H9 (cell line): Measurements from ENCODE around the gene SLC22A17. TPM values are rescaled to one million over a fixed set of nuclear protein-coding genes. Genes with fewer than 3 reads are reported as not detected.

Experiments used
- DNase-seq: peaks from one replicate; pipeline ENCODE4 v3.0.0-alpha.2; 2017
- H2AFZ ChIP-seq: one replicate; pipeline ENCODE4 v1.6.1; 2013; ENCODE audit warnings: mild to moderate bottlenecking, low read length, control low read depth, moderate library complexity
- H2AK5ac ChIP-seq: 2 replicates; pipeline ENCODE4 v1.6.1; 2013; ENCODE audit warnings: low read length, control low read depth, mixed read lengths; ENCODE audit not compliant: insufficient read length
- H2BK120ac ChIP-seq: one replicate; pipeline ENCODE4 v1.6.1; 2013; ENCODE audit warnings: low read depth, mild to moderate bottlenecking, low read length, control low read depth, inconsistent platforms; ENCODE audit not compliant: poor library complexity, severe bottlenecking
- H2BK12ac ChIP-seq: 2 replicates; pipeline ENCODE4 v1.6.1; 2013; ENCODE audit warnings: low read length, control low read depth, mixed read lengths, low read depth; ENCODE audit not compliant: insufficient read length
- H2BK15ac ChIP-seq: 2 replicates; pipeline ENCODE4 v1.6.1; 2013; ENCODE audit warnings: low read depth, low read length, control low read depth
- H2BK20ac ChIP-seq: one replicate; pipeline ENCODE4 v1.6.1; 2013; ENCODE audit warnings: low read depth, mild to moderate bottlenecking, low read length, control low read depth, inconsistent platforms; ENCODE audit not compliant: poor library complexity, severe bottlenecking
- H2BK5ac ChIP-seq: 2 replicates; pipeline ENCODE4 v1.6.1; 2013; ENCODE audit warnings: low read length, control low read depth, mixed read lengths; ENCODE audit not compliant: insufficient read length
- H3K14ac ChIP-seq: 2 replicates; pipeline ENCODE4 v1.6.1; 2013; ENCODE audit warnings: low read length, control low read depth; ENCODE audit not compliant: insufficient read depth
- H3K18ac ChIP-seq: 2 replicates; pipeline ENCODE4 v1.6.1; 2013; ENCODE audit warnings: low read depth, mild to moderate bottlenecking, mixed read lengths, low read length, control low read depth; ENCODE audit not compliant: insufficient read length
- H3K23ac ChIP-seq: 2 replicates; pipeline ENCODE4 v1.6.1; 2013; ENCODE audit warnings: low read length, control low read depth, mixed read lengths, low read depth; ENCODE audit not compliant: insufficient read length
- H3K23me2 ChIP-seq: 2 replicates; pipeline ENCODE4 v1.6.1; 2013; ENCODE audit warnings: low read depth, mild to moderate bottlenecking, mixed read lengths, low read length, control low read depth; ENCODE audit not compliant: insufficient read length, poor library complexity, severe bottlenecking
- H3K27ac ChIP-seq: 2 replicates; pipeline ENCODE4 v1.5.1; 2013; ENCODE audit warnings: low read length, control low read depth, mixed read lengths, low read depth; ENCODE audit not compliant: insufficient read length
- H3K27me3 ChIP-seq: 2 replicates; pipeline ENCODE4 v1.6.1; 2013; ENCODE audit warnings: low read length, control low read depth, inconsistent platforms; ENCODE audit not compliant: insufficient read depth
- H3K4ac ChIP-seq: 2 replicates; pipeline ENCODE4 v1.6.1; 2013; ENCODE audit warnings: low read depth, mild to moderate bottlenecking, control low read depth, inconsistent platforms, low read length, moderate library complexity
- H3K4me1 ChIP-seq: 2 replicates; pipeline ENCODE4 v1.6.1; 2013; ENCODE audit warnings: low read length, control low read depth, inconsistent platforms; ENCODE audit not compliant: insufficient read depth
- H3K4me2 ChIP-seq: 2 replicates; pipeline ENCODE4 v1.6.1; 2013; ENCODE audit warnings: low read length, control low read depth, mixed read lengths; ENCODE audit not compliant: insufficient read length, insufficient read depth
- H3K56ac ChIP-seq: 2 replicates; pipeline ENCODE4 v1.6.1; 2013; ENCODE audit warnings: low read depth, mild to moderate bottlenecking, mixed read lengths, low read length, control low read depth; ENCODE audit not compliant: insufficient read length
- H3K79me1 ChIP-seq: 2 replicates; pipeline ENCODE4 v1.6.1; 2013; ENCODE audit warnings: low read depth, mild to moderate bottlenecking, moderate library complexity, low read length, control low read depth, inconsistent platforms; ENCODE audit not compliant: insufficient read depth, poor library complexity, severe bottlenecking
- H3K79me2 ChIP-seq: 2 replicates; pipeline ENCODE4 v1.6.1; 2013; ENCODE audit warnings: low read length, control low read depth, inconsistent platforms; ENCODE audit not compliant: insufficient read depth
- H3K9ac ChIP-seq: 2 replicates; pipeline ENCODE4 v1.6.1; 2013; ENCODE audit warnings: low read length, control low read depth, mixed read lengths; ENCODE audit not compliant: insufficient read length; ENCODE audit errors: extremely low read depth
- H3K9me3 ChIP-seq: one replicate; pipeline ENCODE4 v1.6.1; 2013; ENCODE audit warnings: low read depth, low read length, inconsistent platforms; ENCODE audit not compliant: control insufficient read depth
- H3T11ph ChIP-seq: one replicate; pipeline ENCODE4 v1.6.1; 2013; ENCODE audit warnings: mild to moderate bottlenecking, low read length, control low read depth, inconsistent platforms
- H4K20me1 ChIP-seq: one replicate; pipeline ENCODE4 v1.6.1; 2013; ENCODE audit not compliant: control insufficient read depth, insufficient read length, insufficient read depth
- H4K5ac ChIP-seq: 2 replicates; pipeline ENCODE4 v1.6.1; 2013; ENCODE audit warnings: low read depth, mild to moderate bottlenecking, mixed read lengths, low read length, control low read depth; ENCODE audit not compliant: insufficient read length
- H4K8ac ChIP-seq: replicated peaks from 2 replicates; pipeline ENCODE4 v1.6.1; 2013; ENCODE audit warnings: low read length, control low read depth, mixed read lengths, low read depth; ENCODE audit not compliant: insufficient read length
- H4K91ac ChIP-seq: 2 replicates; pipeline ENCODE4 v1.6.1; 2013; ENCODE audit warnings: low read depth, mild to moderate bottlenecking, moderate library complexity, mixed read lengths, low read length, control low read depth; ENCODE audit not compliant: insufficient read length
- H3K27ac Mint-ChIP-seq, 3 experiments: 2 replicates in 2 of 3; 3 replicates in 1 of 3; pipeline ENCODE4 v1.8.0; 2020 to 2021; ENCODE audit warnings: mixed read lengths in 3 of 3, mild to moderate bottlenecking in 1 of 3, moderate library complexity in 1 of 3
- H3K27me3 Mint-ChIP-seq: 2 replicates; pipeline ENCODE4 v1.8.0; 2021; ENCODE audit warnings: low read depth, mild to moderate bottlenecking, moderate library complexity, mixed read lengths
- H3K36me3 Mint-ChIP-seq, 3 experiments: 2 replicates in 2 of 3; 3 replicates in 1 of 3; pipeline ENCODE4 v1.8.0; 2020 to 2021; ENCODE audit warnings: low read depth in 3 of 3, mixed read lengths in 3 of 3; ENCODE audit not compliant: insufficient read depth in 1 of 3
- H3K4me1 Mint-ChIP-seq, 2 experiments: 2 replicates each; pipeline ENCODE4 v1.8.0; 2020; ENCODE audit warnings: mixed read lengths in 2 of 2
- H3K4me3 Mint-ChIP-seq, 2 experiments: 2 replicates in 1 of 2; 3 replicates in 1 of 2; pipeline ENCODE4 v1.8.0; 2020 to 2021; ENCODE audit warnings: mild to moderate bottlenecking in 2 of 2, mixed read lengths in 2 of 2, moderate library complexity in 1 of 2
- H3K9me3 Mint-ChIP-seq, 2 experiments: 2 replicates in 1 of 2; 3 replicates in 1 of 2; pipeline ENCODE4 v1.8.0; 2020; ENCODE audit warnings: mild to moderate bottlenecking in 2 of 2, mixed read lengths in 2 of 2, moderate library complexity in 1 of 2
- WGBS: extraction: QIAGEN DNeasy Blood & Tissue Kit; methylation state at CpG from one replicate; pipeline ENCODE4 v1.1.7; 2013; ENCODE audit warnings: missing lambda C conversion rate, low lambda C conversion rate, mixed read lengths; ENCODE audit not compliant: insufficient read length; ENCODE audit errors: extremely low coverage; 5-methylcytosine and 5-hydroxymethylcytosine counted together
- total RNA-seq: library from RNA; stranded (reverse); gene quantifications from 2 replicates; pipeline ENCODE4 v1.2.1, GENCODE V29; 2021
- TF ChIP-seq, protein P1 (sequence below): fragments of 200-600 bp; sonication (generic); conservative IDR thresholded peaks from 3 replicates; pipeline ENCODE4 v1.8.0; 2021; ENCODE audit warnings: antibody characterized with exemption, mild to moderate bottlenecking

The SLC22A17 gene
- total RNA-seq, 1 experiment from 2014 or later: 33.0 TPM

- peak within 1 kb of the TSS; percentile 13 for H2BK5ac ChIP-seq
- Mint-ChIP-seq H3K36me3 (peaks cover 34 to 46% (median 44%) of the 10 kb centered on the region in 3 experiments), H3K9me3 (no peaks in the 10 kb centered on the region; a peak in 1 of 5 replicates), H3K4me3 (peak within 1 kb of the TSS; percentile 95 to 97), H3K4me1 (peaks cover 22 to 28% of the 10 kb centered on the region in 2 experiments), H3K27me3 (no peaks in the 10 kb centered on the region), H3K27ac (peak within 1 kb of the TSS; percentile 99)
- no peaks in the 10 kb centered on the region for H3K27me3 ChIP-seq
- peak within 1 kb of the TSS; percentile 83 for H3K18ac ChIP-seq
- H2BK12ac ChIP-seq: no peak within 1 kb of the TSS
- H4K91ac ChIP-seq: peak within 1 kb of the TSS; percentile 14
- H2AFZ ChIP-seq: no peak within 1 kb of the TSS
- H3K9ac ChIP-seq: peak within 1 kb of the TSS; percentile 97
- H3K27ac ChIP-seq: peak within 1 kb of the TSS; percentile 94
- H3K23ac ChIP-seq: no peak within 1 kb of the TSS
- peak within 1 kb of the TSS; percentile 19 for H4K8ac ChIP-seq
- no peaks in the 10 kb centered on the region for H4K20me1 ChIP-seq
- peaks cover 13% of the 10 kb centered on the region for H3K23me2 ChIP-seq
- H3T11ph ChIP-seq: no peak within 1 kb of the TSS
- peak within 1 kb of the TSS; percentile 87 for H3K14ac ChIP-seq
- DNase-seq: peak; percentile 100
- TF ChIP-seq, protein P1, sequence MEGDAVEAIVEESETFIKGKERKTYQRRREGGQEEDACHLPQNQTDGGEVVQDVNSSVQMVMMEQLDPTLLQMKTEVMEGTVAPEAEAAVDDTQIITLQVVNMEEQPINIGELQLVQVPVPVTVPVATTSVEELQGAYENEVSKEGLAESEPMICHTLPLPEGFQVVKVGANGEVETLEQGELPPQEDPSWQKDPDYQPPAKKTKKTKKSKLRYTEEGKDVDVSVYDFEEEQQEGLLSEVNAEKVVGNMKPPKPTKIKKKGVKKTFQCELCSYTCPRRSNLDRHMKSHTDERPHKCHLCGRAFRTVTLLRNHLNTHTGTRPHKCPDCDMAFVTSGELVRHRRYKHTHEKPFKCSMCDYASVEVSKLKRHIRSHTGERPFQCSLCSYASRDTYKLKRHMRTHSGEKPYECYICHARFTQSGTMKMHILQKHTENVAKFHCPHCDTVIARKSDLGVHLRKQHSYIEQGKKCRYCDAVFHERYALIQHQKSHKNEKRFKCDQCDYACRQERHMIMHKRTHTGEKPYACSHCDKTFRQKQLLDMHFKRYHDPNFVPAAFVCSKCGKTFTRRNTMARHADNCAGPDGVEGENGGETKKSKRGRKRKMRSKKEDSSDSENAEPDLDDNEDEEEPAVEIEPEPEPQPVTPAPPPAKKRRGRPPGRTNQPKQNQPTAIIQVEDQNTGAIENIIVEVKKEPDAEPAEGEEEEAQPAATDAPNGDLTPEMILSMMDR: no peak
- H3K4me1 ChIP-seq: peaks cover 3% of the 10 kb centered on the region; the same call in 1 of the 2 replicates
- whole genome bisulfite sequencing: no CpG with 5 or more reads among the region's 63 CpGs
- H3K9me3 ChIP-seq: no peaks in the 10 kb centered on the region
- H3K4me2 ChIP-seq: peak within 1 kb of the TSS; percentile 94
- no peak within 1 kb of the TSS for H2BK20ac ChIP-seq
- H2AK5ac ChIP-seq: no peak within 1 kb of the TSS
- H2BK15ac ChIP-seq: no peak within 1 kb of the TSS
- no peak within 1 kb of the TSS for H3K56ac ChIP-seq
- H3K79me2 ChIP-seq: peaks cover 10% of the 10 kb centered on the region; the same call in 1 of the 2 replicates
- peak within 1 kb of the TSS; percentile 92 for H4K5ac ChIP-seq
- peak within 1 kb of the TSS; percentile 91 for H2BK120ac ChIP-seq
- H3K4ac ChIP-seq: no peak within 1 kb of the TSS; the same call in 1 of the 2 replicates
- H3K79me1 ChIP-seq: peaks cover 4% of the 10 kb centered on the region
These were observed 31.8 kb downstream of the SLC22A17 start, which contains the start of gene PABPN1 for GRCh38 chr14:23320584-23321571. TSS of gene PABPN1 (plus strand) at chr14:23321457. CDS start at chr14:23321470, 13 bp downstream.
